RWPE1 (cell line): ENCODE measurements around the gene RNH1.

ENCODE experiments used
- CTCF ChIA-PET: fragments of 350-600 bp; sonication (Branson Sonifier 250); formaldehyde crosslinking; extraction: SDS; loops from one replicate; lab custom pipeline; 2021; lab: Yijun Ruan, JAX
- POLR2A ChIA-PET: fragments of 400-600 bp; formaldehyde crosslinking; extraction: SDS; loops from one replicate; lab custom pipeline; 2020; ENCODE audit warnings: antibody characterized with exemption; ENCODE audit not compliant: low non-redundant PET; lab: Yijun Ruan, JAX
- DNase-seq: peaks from one replicate; pipeline ENCODE4 v3.0.0; 2012; ENCODE audit warnings: low spot score
- H3K27ac ChIP-seq: fragments of 450-650 bp; 2 replicates; pipeline ENCODE4 v1.5.1; 2017
- CTCF ChIP-seq: fragments of 450-650 bp; conservative IDR thresholded peaks from 2 replicates; pipeline ENCODE4 v1.5.1; 2017; ENCODE audit warnings: low read depth, mild to moderate bottlenecking

The RNH1 gene

GRCh38 chr11:454801-455565 lies 52.1 kb downstream of the RNH1 start:
- ChIA-PET POLR2A (no interaction called here), CTCF (interaction anchor here (0.6 to 0.7 kb wide), 3 partner anchors 23 to 48 kb away, joined by 3 read pairs; no protein-coding TSS in a partner anchor)
- TF ChIP-seq CTCF: no peak
- no peak for DNase-seq
- peak overlapping the region; percentile 48 for H3K27ac ChIP-seq

- ChIA-PET CTCF (interaction anchor here (0.6 kb wide), 3 partner anchors 40 to 190 kb away, joined by 3 read pairs; no protein-coding TSS in a partner anchor), POLR2A (no interaction called here)
- TF ChIP-seq CTCF: no peak
- H3K27ac ChIP-seq: peak overlapping the region; percentile 6; the same call in 1 of the 2 replicates
- no peak for DNase-seq
Observed at GRCh38 chr11:454043-454442, 53.0 kb downstream of the RNH1 start.

- no peak for DNase-seq
- H3K27ac ChIP-seq: peak overlapping the region; percentile 6; the same call in 1 of the 2 replicates
- no peak for TF ChIP-seq CTCF
- ChIA-PET POLR2A (no interaction called here), CTCF (interaction anchor here (0.6 kb wide), 1 partner anchor 65 kb away, joined by 3 read pairs; no protein-coding TSS in a partner anchor)
Observed at GRCh38 chr11:453564-453963, 53.5 kb downstream of the RNH1 start.

GRCh38 chr11:452916-453527 lies 54.0 kb downstream of the RNH1 start:
- no peak for TF ChIP-seq CTCF
- CTCF ChIA-PET: interaction anchor here (0.6 kb wide), 1 partner anchor 65 kb away, joined by 3 read pairs; no protein-coding TSS in a partner anchor
- peak overlapping the region; percentile 6; the same call in 1 of the 2 replicates for H3K27ac ChIP-seq
- POLR2A ChIA-PET: no interaction called here
- no peak for DNase-seq

- no peak for DNase-seq
- H3K27ac ChIP-seq: peak overlapping the region; percentile 92
- CTCF ChIA-PET: interaction anchor here (0.6 kb wide), 1 partner anchor 12 kb away, joined by 4 read pairs; no protein-coding TSS in a partner anchor
- POLR2A ChIA-PET: no interaction called here
- no peak for TF ChIP-seq CTCF
Observed at GRCh38 chr11:452203-452744, 54.8 kb downstream of the RNH1 start.

GRCh38 chr11:451738-452137 lies 55.3 kb downstream of the RNH1 start:
- ChIA-PET POLR2A (interaction anchor here (0.8 to 0.9 kb wide), 2 partner anchors 9 to 58 kb away, joined by 3 to 6 read pairs; no protein-coding TSS in a partner anchor), CTCF (interaction anchor here (0.6 to 1.0 kb wide), 3 partner anchors 11 to 228 kb away, joined by 3 to 4 read pairs (median 3); no protein-coding TSS in a partner anchor)
- peak overlapping the region; percentile 92 for H3K27ac ChIP-seq
- TF ChIP-seq CTCF: no peak
- DNase-seq: no peak
